ENCODE data around the gene TNRC6B. TPM values are rescaled to one million over a fixed set of nuclear protein-coding genes. Genes with fewer than 3 reads are reported as not detected.

The TNRC6B gene
- total RNA-seq, 4 donors from 2014 or later = 10.5 to 76.0 (median 37.2) TPM

DNA sequence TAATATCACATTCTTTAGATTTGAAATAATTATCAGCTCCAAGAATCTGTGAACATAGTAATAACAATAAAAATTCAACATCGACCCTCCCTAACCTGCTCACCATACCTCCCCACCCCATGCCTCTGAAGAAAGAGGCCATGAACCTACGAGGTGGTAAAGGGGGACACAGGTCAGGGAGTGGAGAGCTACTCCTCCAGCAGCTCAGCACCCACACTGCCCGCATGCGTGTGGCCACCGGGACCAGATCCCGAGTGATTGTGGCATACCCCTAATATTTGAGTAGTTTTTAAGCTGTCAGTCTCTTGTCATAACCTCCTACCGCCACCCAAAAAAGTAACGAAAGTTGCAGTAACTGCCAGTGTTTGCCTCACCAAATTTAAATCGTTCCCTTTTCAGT, 151.7 kb downstream of the TNRC6B start:
- intact Hi-C loops (cut with DNase I; ENCODE audit: low total_unique reads) = no loop called here
- no peak overlapping the region for H3K27ac ChIP-seq

DNA sequence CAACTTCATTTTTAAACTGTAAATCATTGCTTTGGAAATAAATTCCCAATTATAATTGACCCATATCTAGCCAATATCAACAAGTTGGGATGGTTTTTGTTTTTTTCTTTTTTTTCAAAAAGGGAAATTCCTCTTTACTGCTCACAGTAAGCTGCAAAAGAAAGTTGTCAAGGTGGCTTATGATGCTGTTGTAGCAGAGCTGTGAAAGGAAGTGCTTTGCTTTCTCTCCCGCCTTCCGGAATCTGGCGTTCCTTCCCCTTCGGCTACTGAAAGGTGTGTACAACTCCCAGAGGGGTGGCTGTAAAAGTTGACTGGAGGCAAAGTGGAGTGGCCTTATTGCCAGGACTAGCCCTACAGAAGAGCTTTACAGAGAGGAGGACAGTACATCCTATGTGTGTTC, 152.4 kb downstream of the TNRC6B start:
- H3K27ac ChIP-seq = no peak overlapping the region

More for the DNA sequence above, 151.7 kb downstream of the TNRC6B start:
- H3K4me3 ChIP-seq = no peak overlapping the region
- no peaks in the 10 kb centered on the region for H3K9me3 ChIP-seq
- TF ChIP-seq POLR2A (IDR thresholded peaks at IDR 0.05) = no peak
- TF ChIP-seq, protein P1, sequence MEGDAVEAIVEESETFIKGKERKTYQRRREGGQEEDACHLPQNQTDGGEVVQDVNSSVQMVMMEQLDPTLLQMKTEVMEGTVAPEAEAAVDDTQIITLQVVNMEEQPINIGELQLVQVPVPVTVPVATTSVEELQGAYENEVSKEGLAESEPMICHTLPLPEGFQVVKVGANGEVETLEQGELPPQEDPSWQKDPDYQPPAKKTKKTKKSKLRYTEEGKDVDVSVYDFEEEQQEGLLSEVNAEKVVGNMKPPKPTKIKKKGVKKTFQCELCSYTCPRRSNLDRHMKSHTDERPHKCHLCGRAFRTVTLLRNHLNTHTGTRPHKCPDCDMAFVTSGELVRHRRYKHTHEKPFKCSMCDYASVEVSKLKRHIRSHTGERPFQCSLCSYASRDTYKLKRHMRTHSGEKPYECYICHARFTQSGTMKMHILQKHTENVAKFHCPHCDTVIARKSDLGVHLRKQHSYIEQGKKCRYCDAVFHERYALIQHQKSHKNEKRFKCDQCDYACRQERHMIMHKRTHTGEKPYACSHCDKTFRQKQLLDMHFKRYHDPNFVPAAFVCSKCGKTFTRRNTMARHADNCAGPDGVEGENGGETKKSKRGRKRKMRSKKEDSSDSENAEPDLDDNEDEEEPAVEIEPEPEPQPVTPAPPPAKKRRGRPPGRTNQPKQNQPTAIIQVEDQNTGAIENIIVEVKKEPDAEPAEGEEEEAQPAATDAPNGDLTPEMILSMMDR (IDR thresholded peaks at IDR 0.05) = no peak
- no peaks in the 10 kb centered on the region for H3K4me1 ChIP-seq
- DNase-seq = no peak
- H3K27me3 ChIP-seq = no peaks in the 10 kb centered on the region
- H3K36me3 ChIP-seq = no peaks in the 10 kb centered on the region

DNA sequence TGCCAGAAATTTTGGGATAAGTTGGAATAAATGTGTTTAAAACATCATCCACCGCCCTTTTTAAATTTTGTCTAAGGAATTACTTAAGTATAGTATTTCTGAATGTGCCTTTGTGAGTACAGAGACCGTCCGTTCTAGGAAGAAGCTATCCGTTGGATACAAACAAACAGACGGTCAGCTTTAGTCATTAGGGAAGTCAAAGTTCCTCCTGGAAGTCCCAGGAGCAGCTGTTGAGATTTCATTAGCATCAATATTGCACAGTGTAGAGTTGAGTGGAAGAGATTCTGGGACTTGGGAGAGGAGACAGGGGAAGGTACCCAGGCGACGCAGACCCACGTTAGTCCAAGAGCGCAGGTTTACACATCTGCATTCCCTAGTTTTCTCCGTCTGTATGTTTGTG, 152.9 kb downstream of the TNRC6B start:
- Histone ChIP-seq H3K36me3 (no peaks in the 10 kb centered on the region), H3K27ac (no peak overlapping the region), H3K4me3 (no peak overlapping the region), H3K27me3 (no peaks in the 10 kb centered on the region), H3K4me1 (no peaks in the 10 kb centered on the region), H3K9me3 (no peaks in the 10 kb centered on the region)
- no peak for DNase-seq
- no peak for TF ChIP-seq POLR2A (IDR thresholded peaks at IDR 0.05)
- TF ChIP-seq, protein P1 (IDR thresholded peaks at IDR 0.05) = no peak
- intact Hi-C loops (cut with DNase I; ENCODE audit: low total_unique reads) = no loop called here

More for the DNA sequence above, 152.4 kb downstream of the TNRC6B start:
- no peak overlapping the region for H3K4me3 ChIP-seq
- H3K27me3 ChIP-seq = no peaks in the 10 kb centered on the region
- intact Hi-C loops (cut with DNase I; ENCODE audit: low total_unique reads) = no loop called here
- TF ChIP-seq, protein P1 (IDR thresholded peaks at IDR 0.05) = no peak
- TF ChIP-seq POLR2A (IDR thresholded peaks at IDR 0.05) = no peak
- no peaks in the 10 kb centered on the region for H3K36me3 ChIP-seq
- no peaks in the 10 kb centered on the region for H3K4me1 ChIP-seq
- DNase-seq = no peak
- no peaks in the 10 kb centered on the region for H3K9me3 ChIP-seq

DNA sequence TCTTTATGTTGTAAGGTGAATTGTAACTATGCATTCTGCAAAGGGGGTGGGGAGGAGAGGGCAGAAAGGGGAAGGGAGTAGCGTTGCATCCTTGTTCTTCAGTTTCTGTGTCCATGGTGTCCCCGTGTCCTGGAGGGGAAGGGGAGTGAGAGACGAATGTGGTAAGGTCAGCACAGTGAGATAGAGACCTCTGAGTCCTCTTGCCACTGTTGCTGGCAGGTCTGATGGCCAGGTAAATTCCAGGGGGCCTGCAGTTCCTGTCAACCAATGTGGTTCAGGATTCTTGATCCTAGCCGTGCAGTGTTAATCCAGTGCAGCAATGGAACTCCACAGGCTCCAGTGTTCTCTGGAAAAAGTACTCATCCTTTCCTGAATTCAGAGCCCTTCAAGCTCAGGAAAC, 154.0 kb downstream of the TNRC6B start:
- intact Hi-C loops (cut with DNase I; ENCODE audit: low total_unique reads) = no loop called here
- DNase-seq = no peak

DNA sequence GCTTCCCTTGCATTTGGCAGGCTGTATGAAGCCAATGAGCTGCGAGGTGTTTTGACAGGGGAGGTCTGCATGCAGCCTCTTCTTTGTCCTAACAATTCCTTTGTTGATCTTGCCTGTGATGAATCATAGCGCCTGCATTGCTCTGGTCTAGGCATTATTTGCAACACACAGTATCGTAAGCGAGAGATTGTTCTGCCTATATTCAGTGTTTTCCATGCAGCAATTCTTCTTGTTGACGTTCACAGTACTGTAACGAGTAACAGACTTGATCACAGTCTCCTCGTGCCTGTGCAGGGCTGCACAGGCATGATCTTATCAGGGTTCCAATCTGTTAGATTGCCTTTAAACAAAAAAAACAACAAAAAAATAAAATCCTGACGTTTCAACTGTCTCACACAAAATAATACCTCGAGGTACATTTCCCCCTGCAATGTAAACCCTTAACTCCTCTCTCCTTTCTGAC, 154.6 kb downstream of the TNRC6B start:
- Histone ChIP-seq H3K4me3 (no peak overlapping the region), H3K36me3 (no peaks in the 10 kb centered on the region), H3K9me3 (no peaks in the 10 kb centered on the region), H3K27ac (no peak overlapping the region), H3K27me3 (no peaks in the 10 kb centered on the region), H3K4me1 (no peaks in the 10 kb centered on the region)
- TF ChIP-seq, protein P1 (IDR thresholded peaks at IDR 0.05) = no peak
- TF ChIP-seq POLR2A (IDR thresholded peaks at IDR 0.05) = no peak
- intact Hi-C loops (cut with DNase I; ENCODE audit: low total_unique reads) = no loop called here
- DNase-seq = no peak

More for the DNA sequence above, 154.0 kb downstream of the TNRC6B start:
- no peaks in the 10 kb centered on the region for H3K27me3 ChIP-seq
- no peaks in the 10 kb centered on the region for H3K4me1 ChIP-seq
- H3K36me3 ChIP-seq = no peaks in the 10 kb centered on the region
- H3K27ac ChIP-seq = no peak overlapping the region
- TF ChIP-seq, protein P1 (IDR thresholded peaks at IDR 0.05) = no peak
- no peak for TF ChIP-seq POLR2A (IDR thresholded peaks at IDR 0.05)
- no peaks in the 10 kb centered on the region for H3K9me3 ChIP-seq
- no peak overlapping the region for H3K4me3 ChIP-seq
